KOPT-K1 (cell line): Measurements from ENCODE around the gene PPEF1.
"Not testable (repeated sequence)": the region's sequence is repeated elsewhere in the genome, so short reads cannot be mapped to it uniquely, and the experiment has no call there.

Source experiments
- H3K27ac ChIP-seq: fragments of 200-600 bp; sonication (generic); 2 replicates; pipeline ENCODE4 v1.5.1; 2016; ENCODE audit warnings: antibody characterized with exemption, mild to moderate bottlenecking, low read depth, low read length; ENCODE audit not compliant: poor library complexity, severe bottlenecking
- H3K36me3 ChIP-seq: fragments of 200-600 bp; sonication (generic); 2 replicates; pipeline ENCODE4 v1.5.1; 2017; ENCODE audit warnings: antibody characterized with exemption, mild to moderate bottlenecking, low read length, moderate library complexity; ENCODE audit not compliant: insufficient read depth
- H3K9me3 ChIP-seq: fragments of 200-600 bp; sonication (generic); 2 replicates; pipeline ENCODE4 v1.5.1; 2017; ENCODE audit warnings: antibody characterized with exemption, low read length, mild to moderate bottlenecking; ENCODE audit not compliant: insufficient read depth, poor library complexity, severe bottlenecking

PPEF1 gene

GRCh38 chrX:18825375-18825774, 117.9 kb downstream of the PPEF1 start:
- no peaks in the 10 kb centered on the region for H3K36me3 ChIP-seq
- no peaks in the 10 kb centered on the region for H3K9me3 ChIP-seq
- no peak overlapping the region for H3K27ac ChIP-seq

GRCh38 chrX:18828832-18829404, 121.5 kb downstream of the PPEF1 start:
- H3K27ac ChIP-seq: no peak overlapping the region
- H3K36me3 ChIP-seq: no peaks in the 10 kb centered on the region
- no peaks in the 10 kb centered on the region for H3K9me3 ChIP-seq

GRCh38 chrX:18833071-18833731, 125.8 kb downstream of the PPEF1 start:
- no peak overlapping the region for H3K27ac ChIP-seq
- no peaks in the 10 kb centered on the region for H3K36me3 ChIP-seq
- no peaks in the 10 kb centered on the region for H3K9me3 ChIP-seq

GRCh38 chrX:18847901-18848300, 140.5 kb downstream of the PPEF1 start:
- H3K27ac ChIP-seq, H3K36me3 ChIP-seq, H3K9me3 ChIP-seq: not testable (repeated sequence)

GRCh38 chrX:18855919-18856644, 148.6 kb downstream of the PPEF1 start:
- Histone ChIP-seq H3K27ac (no peak overlapping the region), H3K9me3 (no peaks in the 10 kb centered on the region), H3K36me3 (no peaks in the 10 kb centered on the region)

GRCh38 chrX:18856645-18856997, 149.2 kb downstream of the PPEF1 start:
- Histone ChIP-seq H3K9me3 (no peaks in the 10 kb centered on the region), H3K27ac (no peak overlapping the region), H3K36me3 (no peaks in the 10 kb centered on the region)

- no peaks in the 10 kb centered on the region for H3K36me3 ChIP-seq
- no peaks in the 10 kb centered on the region for H3K9me3 ChIP-seq
- H3K27ac ChIP-seq: no peak overlapping the region
Measured at GRCh38 chrX:18861511-18861910, 154.1 kb downstream of the PPEF1 start.

GRCh38 chrX:18864390-18864920, 157.0 kb downstream of the PPEF1 start:
- Histone ChIP-seq H3K27ac (no peak overlapping the region), H3K9me3 (no peaks in the 10 kb centered on the region), H3K36me3 (no peaks in the 10 kb centered on the region)

- Histone ChIP-seq H3K9me3 (no peaks in the 10 kb centered on the region), H3K36me3 (no peaks in the 10 kb centered on the region), H3K27ac (no peak overlapping the region)
Measured at GRCh38 chrX:18871161-18871890, 163.9 kb downstream of the PPEF1 start.

GRCh38 chrX:18871970-18872369, 164.5 kb downstream of the PPEF1 start:
- Histone ChIP-seq H3K9me3 (no peaks in the 10 kb centered on the region), H3K36me3 (no peaks in the 10 kb centered on the region), H3K27ac (no peak overlapping the region)

- no peak overlapping the region for H3K27ac ChIP-seq
- no peaks in the 10 kb centered on the region for H3K9me3 ChIP-seq
- H3K36me3 ChIP-seq: no peaks in the 10 kb centered on the region
Measured at GRCh38 chrX:18872621-18873020, 165.2 kb downstream of the PPEF1 start.

- H3K9me3 ChIP-seq: no peaks in the 10 kb centered on the region
- H3K36me3 ChIP-seq: no peaks in the 10 kb centered on the region
- no peak overlapping the region for H3K27ac ChIP-seq
Measured at GRCh38 chrX:18873189-18873791, 165.8 kb downstream of the PPEF1 start.

GRCh38 chrX:18873836-18874235, 166.4 kb downstream of the PPEF1 start:
- Histone ChIP-seq H3K27ac (no peak overlapping the region), H3K9me3 (no peaks in the 10 kb centered on the region), H3K36me3 (no peaks in the 10 kb centered on the region)

- Histone ChIP-seq H3K9me3 (no peaks in the 10 kb centered on the region), H3K36me3 (no peaks in the 10 kb centered on the region), H3K27ac (no peak overlapping the region)
Measured at GRCh38 chrX:18874560-18875255, 167.3 kb downstream of the PPEF1 start.
